HG02763 (cell line): Measurements from ENCODE around the gene ASCC3.

Experiments used
- ATAC-seq: cut with Tn5 transposase; IDR thresholded peaks from one replicate; pipeline ENCODE4 v1.9.1; 2021; ENCODE audit warnings: mild to moderate bottlenecking, moderate library complexity; ENCODE audit not compliant: unreplicated experiment

Gene ASCC3

GRCh38 chr6:100613656-100614055 is 267.5 kb downstream of the ASCC3 start:
- ATAC-seq, result no peak

- no peak for ATAC-seq
Measured at GRCh38 chr6:100612094-100612493, 269.0 kb downstream of the ASCC3 start.

- no peak for ATAC-seq
Measured at GRCh38 chr6:100599088-100599770, 281.9 kb downstream of the ASCC3 start.

GRCh38 chr6:100595456-100595855 is 285.7 kb downstream of the ASCC3 start:
- no peak for ATAC-seq

GRCh38 chr6:100593522-100593921 is 287.6 kb downstream of the ASCC3 start:
- no peak for ATAC-seq

- no peak for ATAC-seq
Measured at GRCh38 chr6:100592929-100593328, 288.2 kb downstream of the ASCC3 start.

GRCh38 chr6:100577425-100577824 is 303.7 kb downstream of the ASCC3 start:
- no peak for ATAC-seq

GRCh38 chr6:100575921-100576320 is 305.2 kb downstream of the ASCC3 start:
- ATAC-seq, result no peak

GRCh38 chr6:100574836-100575235 is 306.3 kb downstream of the ASCC3 start:
- no peak for ATAC-seq

GRCh38 chr6:100573166-100573565 is 308.0 kb downstream of the ASCC3 start:
- ATAC-seq, result no peak

- ATAC-seq, result no peak
Measured at GRCh38 chr6:100568255-100568654, 312.9 kb downstream of the ASCC3 start.

GRCh38 chr6:100566563-100566962 is 314.6 kb downstream of the ASCC3 start:
- no peak for ATAC-seq

- no peak for ATAC-seq
Measured at GRCh38 chr6:100565439-100566104, 315.6 kb downstream of the ASCC3 start.

- ATAC-seq, result no peak
Measured at GRCh38 chr6:100559859-100560258, 321.3 kb downstream of the ASCC3 start.

GRCh38 chr6:100554228-100554627 is 326.9 kb downstream of the ASCC3 start:
- ATAC-seq, result no peak

GRCh38 chr6:100553243-100553642 is 327.9 kb downstream of the ASCC3 start:
- ATAC-seq, result no peak

- no peak for ATAC-seq
Measured at GRCh38 chr6:100549406-100550167, 331.5 kb downstream of the ASCC3 start.

- no peak for ATAC-seq
Measured at GRCh38 chr6:100538086-100538485, 343.0 kb downstream of the ASCC3 start.

GRCh38 chr6:100518588-100518987 is 362.5 kb downstream of the ASCC3 start:
- ATAC-seq, result no peak

GRCh38 chr6:100517633-100518032 is 363.5 kb downstream of the ASCC3 start:
- ATAC-seq, result no peak

- no peak for ATAC-seq
Measured at GRCh38 chr6:100517106-100517505, 364.0 kb downstream of the ASCC3 start.

- ATAC-seq, result no peak
Measured at GRCh38 chr6:100514660-100515059, 366.5 kb downstream of the ASCC3 start.
